Tibial nerve (tissue), 3 donors: Measurements from ENCODE around the gene DMXL2.

Source experiments
- CTCF ChIP-seq, 5 experiments: fragments of 200-600 bp in 3 of 5; fragments of 450-650 bp in 2 of 5; sonication (generic) in 3 of 5; IDR thresholded peaks; one replicate each; pipeline ENCODE4 v1.5.1; 2016 to 2019; ENCODE audit warnings: antibody characterized with exemption in 5 of 5, mild to moderate bottlenecking in 3 of 5, moderate library complexity in 2 of 5
- POLR2A ChIP-seq, 2 donors: fragments of 450-650 bp; IDR thresholded peaks; one replicate each; pipeline ENCODE4 v1.6.1; 2017; ENCODE audit warnings: antibody characterized with exemption in 2 of 2, mild to moderate bottlenecking in 2 of 2, moderate library complexity in 2 of 2

GRCh38 chr15:51494411-51495314, 127.9 kb downstream of the DMXL2 start:
- TF ChIP-seq CTCF (IDR thresholded peaks at IDR 0.05) = no peak
- TF ChIP-seq POLR2A (IDR thresholded peaks at IDR 0.05) = no peak
